ENCODE data around the gene FAM228B.

- TF ChIP-seq CTCF (conservative IDR thresholded peaks at IDR 0.05; ENCODE audit: low read length) (no peak), EZH2phosphoT487 (IDR thresholded peaks at IDR 0.05; ENCODE audit: borderline replicate concordance, low read depth, low read length) (no peak)
These were observed 81.2 kb downstream of the FAM228B start for GRCh38 chr2:24204505-24204904.

Measured in OCI-LY7 (cell line).